Spleen (tissue), 11 donors: ENCODE results near the gene CREB3. TPM values are rescaled to one million over a fixed set of nuclear protein-coding genes. Genes with fewer than 3 reads are reported as not detected.

Experiments used
- DNase-seq: peaks from one replicate; pipeline ENCODE4 v3.0.0-alpha.2; 2020
- H3K27ac ChIP-seq, 8 donors: fragments of 200-600 bp; sonication (generic) in 7 of 8; 1 replicate in 4 of 8; 2 replicates in 4 of 8; pipeline versions ENCODE4 v1.5.0 to v1.8.0; 2016 to 2021; ENCODE audit warnings: inconsistent platforms in 4 of 8, mild to moderate bottlenecking in 4 of 8, moderate library complexity in 1 of 8
- H3K27me3 ChIP-seq, 7 donors: fragments of 200-600 bp; sonication (generic) in 6 of 7; replicated peaks in 1 of 7; 1 replicate in 4 of 7; 2 replicates in 3 of 7; pipeline versions ENCODE4 v1.5.0 to v1.8.0; 2016 to 2021; ENCODE audit warnings: inconsistent platforms in 3 of 7, mild to moderate bottlenecking in 1 of 7
- H3K36me3 ChIP-seq, 6 donors: fragments of 200-600 bp; sonication (generic) in 5 of 6; 1 replicate in 4 of 6; 2 replicates in 2 of 6; pipeline versions ENCODE4 v1.5.0 to v1.8.0; 2016 to 2021; ENCODE audit warnings: inconsistent platforms in 2 of 6
- H3K4me1 ChIP-seq, 6 donors: fragments of 200-600 bp; sonication (generic) in 5 of 6; 1 replicate in 3 of 6; 2 replicates in 3 of 6; pipeline versions ENCODE4 v1.5.0 to v1.8.0; 2016 to 2021; ENCODE audit warnings: inconsistent platforms in 3 of 6
- H3K4me3 ChIP-seq, 8 donors: fragments of 200-600 bp; sonication (generic) in 7 of 8; 1 replicate in 4 of 8; 2 replicates in 4 of 8; pipeline versions ENCODE4 v1.5.0 to v1.8.0; 2016 to 2021; ENCODE audit warnings: inconsistent platforms in 4 of 8, mild to moderate bottlenecking in 4 of 8, moderate library complexity in 2 of 8
- H3K9me3 ChIP-seq, 8 donors: fragments of 200-600 bp; sonication (generic) in 7 of 8; 1 replicate in 4 of 8; 2 replicates in 4 of 8; pipeline versions ENCODE4 v1.5.0 to v1.8.0; 2016 to 2021; ENCODE audit warnings: inconsistent platforms in 4 of 8
- POLR2A ChIP-seq, 3 donors: fragments of 450-650 bp; IDR thresholded peaks; one replicate each; pipeline ENCODE4 v1.5.1; 2017; ENCODE audit warnings: antibody characterized with exemption in 3 of 3, mild to moderate bottlenecking in 1 of 3
- POLR2AphosphoS5 ChIP-seq, 3 donors: sonication (generic); formaldehyde crosslinking; IDR thresholded peaks; one replicate each; pipeline ENCODE4 v1.5.1; 2017; ENCODE audit warnings: antibody characterized with exemption in 3 of 3
- WGBS, 5 donors: extraction: QIAGEN DNeasy Blood & Tissue Kit in 3 of 5; methylation state at CpG; one replicate each; pipeline versions ENCODE4 v1.1.5 to v1.1.7; 2013 to 2018; 5-methylcytosine and 5-hydroxymethylcytosine counted together
- intact Hi-C: fragments of 100-400 bp; cut with DNase I; formaldehyde crosslinking; loops from one replicate; pipeline ENCODE4 v1.15.0; 2023; ENCODE audit warnings: low total_unique reads
- polyA plus RNA-seq, 3 donors: library from polyadenylated mRNA; stranded (reverse); fragments of 200-250 nt; gene quantifications; one replicate each; pipeline ENCODE4 v1.2.1, GENCODE V29; 2013
- total RNA-seq, 7 donors: library from RNA; depleted of rRNA in 3 of 7; stranded (reverse); fragments of >200 nt in 3 of 7; fragmentation: NEBNext Ultra II Directional in 4 of 7; extraction: Animal tissue kit (Norgen Biotek cat#: 25700) in 4 of 7; gene quantifications; one replicate each; pipeline versions ENCODE4 v1.1.0 to v1.2.1, GENCODE V29; 2016 to 2021
- TF ChIP-seq, protein P1 (sequence below), 11 experiments: fragments of 200-600 bp in 7 of 11; fragments of 450-650 bp in 4 of 11; sonication (generic) in 4 of 11; IDR thresholded peaks in 8 of 11; conservative IDR thresholded peaks in 3 of 11; 1 replicate in 7 of 11; 2 replicates in 4 of 11; pipeline versions ENCODE4 v1.4.0 to v1.8.0; 2016 to 2021; ENCODE audit warnings: antibody characterized with exemption in 11 of 11, inconsistent platforms in 4 of 11, mild to moderate bottlenecking in 1 of 11
- donor health status: healthy with polysubstance abuse.
- donor health status: DM: no; HTN: no; CAD: no; lungs with moderate emphysema.
- donor health status: DM: no; HTN: no; CAD: no.
- donor health status: Bipolar disorder and iron deficiency.
- donor health status: healthy.
- donor health status: DM: no; HTN: no; CAD: no.
- donor health status: DM: yes; HTN: yes; CAD: no.

The CREB3 gene
- total and polyA plus RNA-seq, 10 donors: 14.7 to 35.9 (median 25.7) TPM

DNA sequence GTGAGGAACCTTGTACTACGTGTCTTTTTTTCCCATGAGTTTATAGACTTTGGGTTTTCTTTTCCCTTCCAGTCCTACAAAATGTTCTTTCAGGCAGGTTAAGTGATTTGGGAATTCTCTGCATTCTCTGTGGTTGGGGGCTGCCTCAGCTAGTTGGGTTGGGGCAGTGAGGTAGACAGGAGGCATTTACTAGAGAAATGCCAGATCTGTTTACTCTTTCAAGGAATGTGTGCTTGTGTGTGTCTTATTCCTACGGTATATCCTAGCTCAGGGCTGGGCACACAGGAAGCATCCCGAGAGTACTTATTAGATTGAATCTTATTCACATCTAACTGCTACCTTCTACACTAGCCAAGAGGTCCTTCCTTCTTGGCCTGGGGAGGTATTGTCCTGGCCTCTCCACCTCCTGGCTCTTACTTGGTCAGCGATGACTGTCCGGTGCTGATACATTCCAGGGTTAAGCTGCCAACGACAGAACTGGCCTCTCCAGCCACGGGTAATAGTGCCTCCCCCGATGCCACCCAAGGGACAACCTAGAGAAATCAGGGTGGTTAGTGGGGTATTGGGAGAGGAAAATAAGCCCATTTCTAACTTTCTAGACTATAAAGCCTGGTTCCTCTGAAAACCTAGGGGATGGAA is 11.5 kb downstream of the CREB3 start:
- DNase-seq: no peak
- TF ChIP-seq POLR2AphosphoS5 (IDR thresholded peaks at IDR 0.05): no peak
- TF ChIP-seq, protein P1, sequence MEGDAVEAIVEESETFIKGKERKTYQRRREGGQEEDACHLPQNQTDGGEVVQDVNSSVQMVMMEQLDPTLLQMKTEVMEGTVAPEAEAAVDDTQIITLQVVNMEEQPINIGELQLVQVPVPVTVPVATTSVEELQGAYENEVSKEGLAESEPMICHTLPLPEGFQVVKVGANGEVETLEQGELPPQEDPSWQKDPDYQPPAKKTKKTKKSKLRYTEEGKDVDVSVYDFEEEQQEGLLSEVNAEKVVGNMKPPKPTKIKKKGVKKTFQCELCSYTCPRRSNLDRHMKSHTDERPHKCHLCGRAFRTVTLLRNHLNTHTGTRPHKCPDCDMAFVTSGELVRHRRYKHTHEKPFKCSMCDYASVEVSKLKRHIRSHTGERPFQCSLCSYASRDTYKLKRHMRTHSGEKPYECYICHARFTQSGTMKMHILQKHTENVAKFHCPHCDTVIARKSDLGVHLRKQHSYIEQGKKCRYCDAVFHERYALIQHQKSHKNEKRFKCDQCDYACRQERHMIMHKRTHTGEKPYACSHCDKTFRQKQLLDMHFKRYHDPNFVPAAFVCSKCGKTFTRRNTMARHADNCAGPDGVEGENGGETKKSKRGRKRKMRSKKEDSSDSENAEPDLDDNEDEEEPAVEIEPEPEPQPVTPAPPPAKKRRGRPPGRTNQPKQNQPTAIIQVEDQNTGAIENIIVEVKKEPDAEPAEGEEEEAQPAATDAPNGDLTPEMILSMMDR (IDR thresholded peaks at IDR 0.05 in 8 of 11, conservative IDR thresholded peaks at IDR 0.05 in 3 of 11): no peak
- TF ChIP-seq POLR2A (IDR thresholded peaks at IDR 0.05): no peak
- Histone ChIP-seq H3K27me3 (no peaks in the 10 kb centered on the region), H3K36me3 (peaks cover 0 to 72% (median 59%) of the 10 kb centered on the region in 6 donors), H3K27ac (peak overlapping the region in 2 of 8 donors; percentile 18 to 22), H3K9me3 (no peaks in the 10 kb centered on the region), H3K4me1 (peaks cover 29 to 72% (median 41%) of the 10 kb centered on the region in 6 donors), H3K4me3 (no peak overlapping the region)
- 87 to 93% (median 90%) methylated on average over 8 of the region's 8 CpGs for WGBS, 5 donors
- intact Hi-C loops: loop anchor here (10.0 kb wide), 1 partner anchor 61 kb away; no protein-coding TSS in a partner anchor

DNA sequence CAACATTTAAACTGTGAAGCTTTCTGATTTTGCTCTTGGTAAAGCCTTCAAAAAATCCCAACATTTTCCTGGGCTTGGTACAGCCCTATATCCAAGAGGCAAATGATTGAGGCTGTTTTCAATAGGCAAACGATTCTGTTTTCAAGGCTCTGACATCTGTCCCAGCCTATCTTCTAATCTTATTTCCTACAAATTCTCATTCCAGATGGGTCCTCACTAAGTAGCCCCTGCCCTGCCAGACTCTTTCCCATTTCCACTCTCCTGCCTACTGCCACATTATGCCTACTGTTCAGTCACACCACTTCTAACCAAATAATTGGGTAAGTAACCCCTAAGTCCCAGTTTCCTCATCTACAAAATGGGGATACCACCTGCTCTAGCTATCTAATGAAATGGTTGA is 13.1 kb downstream of the CREB3 start:
- Histone ChIP-seq H3K4me1 (peaks cover 34 to 85% (median 52%) of the 10 kb centered on the region in 6 donors), H3K27ac (no peak overlapping the region), H3K4me3 (peak overlapping the region in 3 of 8 donors; percentile 74 to 96 (median 84)), H3K27me3 (no peaks in the 10 kb centered on the region), H3K36me3 (peaks cover 0 to 58% (median 44%) of the 10 kb centered on the region in 6 donors), H3K9me3 (no peaks in the 10 kb centered on the region)
- DNase-seq: no peak
- WGBS, 5 donors: 55 to 69% (median 67%) methylated on average over 1 of the region's 1 CpG
- intact Hi-C loops: loop anchor here (10.0 kb wide), 1 partner anchor 59 kb away; no protein-coding TSS in a partner anchor
- TF ChIP-seq, protein P1 (IDR thresholded peaks at IDR 0.05 in 8 of 11, conservative IDR thresholded peaks at IDR 0.05 in 3 of 11): no peak
- TF ChIP-seq POLR2A (IDR thresholded peaks at IDR 0.05) (no peak), POLR2AphosphoS5 (IDR thresholded peaks at IDR 0.05) (no peak)

DNA sequence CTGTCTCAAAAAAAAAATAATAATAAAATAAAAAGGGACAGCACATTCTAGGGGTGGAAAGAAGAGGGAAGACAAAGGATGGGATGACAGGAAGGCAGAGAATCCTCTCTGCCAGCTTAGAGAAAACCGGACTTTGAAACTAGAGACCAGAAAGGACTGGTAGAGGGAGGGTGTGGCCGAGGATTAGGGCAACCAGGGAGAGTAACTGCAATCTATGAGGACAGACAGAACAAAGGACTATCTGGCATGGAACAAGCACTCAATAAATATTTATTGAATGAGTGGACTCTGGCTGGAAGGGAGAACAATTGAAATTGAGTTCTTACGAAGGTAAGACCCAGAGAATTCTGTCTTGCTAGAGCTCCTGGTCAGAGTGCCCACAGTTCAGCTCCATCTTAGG is 14.1 kb downstream of the CREB3 start:
- peaks cover 34 to 94% (median 56%) of the 10 kb centered on the region in 6 donors for H3K4me1 ChIP-seq
- intact Hi-C loops: loop anchor here (10.0 kb wide), 1 partner anchor 58 kb away; no protein-coding TSS in a partner anchor
- no peaks in the 10 kb centered on the region for H3K9me3 ChIP-seq
- H3K4me3 ChIP-seq: peak overlapping the region in 6 of 8 donors; percentile 69 to 96 (median 80)
- TF ChIP-seq, protein P1 (IDR thresholded peaks at IDR 0.05 in 8 of 11, conservative IDR thresholded peaks at IDR 0.05 in 3 of 11): no peak
- TF ChIP-seq POLR2A (IDR thresholded peaks at IDR 0.05) (no peak), POLR2AphosphoS5 (IDR thresholded peaks at IDR 0.05) (no peak)
- H3K27me3 ChIP-seq: no peaks in the 10 kb centered on the region
- H3K36me3 ChIP-seq: peaks cover 0 to 58% (median 45%) of the 10 kb centered on the region in 6 donors
- no peak overlapping the region for H3K27ac ChIP-seq
- 63 to 80% (median 73%) methylated on average over 3 of the region's 3 CpGs for WGBS, 5 donors
- DNase-seq: no peak

DNA sequence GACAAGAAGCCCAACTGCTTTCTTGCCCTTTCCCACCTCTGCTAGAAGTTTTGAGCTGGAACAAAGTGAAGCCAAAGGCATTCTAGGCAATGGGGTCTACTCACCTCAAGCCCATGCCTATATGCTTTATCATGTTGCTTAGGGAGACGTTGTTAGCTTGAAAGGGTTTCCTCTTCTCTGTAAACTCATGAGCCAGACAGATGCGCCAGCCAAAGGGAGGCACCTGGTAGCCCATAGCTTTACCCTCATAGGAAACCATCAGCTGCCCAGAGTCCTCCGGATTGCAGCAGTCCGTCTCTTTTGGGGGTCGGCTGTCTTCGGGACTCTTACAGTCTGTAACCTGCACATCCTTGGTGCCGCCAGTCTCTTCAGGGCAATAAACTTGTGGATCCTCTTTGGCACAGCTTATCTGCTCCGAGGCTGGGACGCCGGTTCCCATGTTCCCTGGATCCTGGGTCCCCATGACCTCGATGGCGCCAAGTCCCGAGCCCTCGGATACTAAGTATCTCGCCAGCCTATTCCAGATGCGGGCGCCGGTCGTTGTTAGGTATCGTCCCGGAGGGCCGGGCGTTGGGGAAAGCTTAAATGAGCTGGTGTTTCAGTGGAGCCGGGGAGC is 15.9 kb downstream of the CREB3 start:
- 0 to 1% (median 0%) methylated on average over 21 to 24 of the region's 24 CpGs for WGBS, 5 donors
- Histone ChIP-seq H3K9me3 (no peaks in the 10 kb centered on the region), H3K27me3 (no peaks in the 10 kb centered on the region), H3K27ac (peak overlapping the region; percentile 89 to 99 (median 93)), H3K36me3 (peaks cover 0 to 58% (median 45%) of the 10 kb centered on the region in 6 donors), H3K4me3 (peak overlapping the region; percentile 63 to 96 (median 80)), H3K4me1 (peaks cover 34 to 79% (median 54%) of the 10 kb centered on the region in 6 donors)
- intact Hi-C loops: loop anchor here (10.0 kb wide), 1 partner anchor 56 kb away; no protein-coding TSS in a partner anchor
- TF ChIP-seq POLR2AphosphoS5 (IDR thresholded peaks at IDR 0.05): no peak
- TF ChIP-seq POLR2A (IDR thresholded peaks at IDR 0.05): no peak
- TF ChIP-seq, protein P1 (IDR thresholded peaks at IDR 0.05 in 8 of 11, conservative IDR thresholded peaks at IDR 0.05 in 3 of 11): no peak
- DNase-seq: no peak
